GM19023 (cell line): ENCODE results near the gene TBC1D4.
"Not testable (repeated sequence)": the region's sequence is repeated elsewhere in the genome, so short reads cannot be mapped to it uniquely, and the experiment has no call there.

Experiments
- ATAC-seq: cut with Tn5 transposase; IDR thresholded peaks from one replicate; pipeline ENCODE4 v1.9.1; 2021; ENCODE audit warnings: mild to moderate bottlenecking, moderate library complexity; ENCODE audit not compliant: unreplicated experiment

TBC1D4 gene

GRCh38 chr13:75334634-75335447 lies 147.1 kb downstream of the TBC1D4 start:
- ATAC-seq = no peak

- ATAC-seq = no peak
Observed at GRCh38 chr13:75333103-75333502, 148.9 kb downstream of the TBC1D4 start.

- no peak for ATAC-seq
Observed at GRCh38 chr13:75331792-75332349, 150.1 kb downstream of the TBC1D4 start.

GRCh38 chr13:75330770-75331169 lies 151.2 kb downstream of the TBC1D4 start:
- ATAC-seq = no peak

- no peak for ATAC-seq
Observed at GRCh38 chr13:75329723-75330122, 152.2 kb downstream of the TBC1D4 start.

- no peak for ATAC-seq
Observed at GRCh38 chr13:75329097-75329496, 152.9 kb downstream of the TBC1D4 start.

GRCh38 chr13:75327135-75327510 lies 154.8 kb downstream of the TBC1D4 start:
- ATAC-seq = no peak

GRCh38 chr13:75326173-75327134 lies 155.5 kb downstream of the TBC1D4 start:
- ATAC-seq = peak; percentile 89

GRCh38 chr13:75325711-75326110 lies 156.3 kb downstream of the TBC1D4 start:
- no peak for ATAC-seq

- ATAC-seq = no peak
Observed at GRCh38 chr13:75324413-75324940, 157.5 kb downstream of the TBC1D4 start.

- no peak for ATAC-seq
Observed at GRCh38 chr13:75321084-75321483, 160.9 kb downstream of the TBC1D4 start.

- ATAC-seq = no peak
Observed at GRCh38 chr13:75319254-75319653, 162.7 kb downstream of the TBC1D4 start.

- ATAC-seq = no peak
Observed at GRCh38 chr13:75318138-75318833, 163.7 kb downstream of the TBC1D4 start.

- ATAC-seq = no peak
Observed at GRCh38 chr13:75316427-75316826, 165.5 kb downstream of the TBC1D4 start.

GRCh38 chr13:75312884-75313520 lies 169.0 kb downstream of the TBC1D4 start:
- ATAC-seq = peak; percentile 50

- no peak for ATAC-seq
Observed at GRCh38 chr13:75309981-75310580, 171.9 kb downstream of the TBC1D4 start.

GRCh38 chr13:75308222-75308621 lies 173.7 kb downstream of the TBC1D4 start:
- peak; percentile 56 for ATAC-seq

- no peak for ATAC-seq
Observed at GRCh38 chr13:75307370-75307949, 174.5 kb downstream of the TBC1D4 start.

- not testable (repeated sequence) for ATAC-seq
Observed at GRCh38 chr13:75306967-75307366, 175.0 kb downstream of the TBC1D4 start.
